Right renal cortex interstitium (tissue), 3 donors: ENCODE data around the gene NUMA1. TPM values are rescaled to one million over a fixed set of nuclear protein-coding genes. Genes with fewer than 3 reads are reported as not detected.

Experiments
- DNase-seq, 3 donors: peaks; one replicate each; pipeline ENCODE4 v3.0.0-alpha.2; 2013; ENCODE audit warnings: low read depth in 3 of 3, low spot score in 2 of 3
- polyA plus RNA-seq, 3 donors: library from polyadenylated mRNA; unstranded; fragments of 120-200 nt; gene quantifications; one replicate each; pipeline ENCODE4 v1.2.1, GENCODE V29; 2013; ENCODE audit not compliant: insufficient read length in 3 of 3

Gene NUMA1
- polyA plus RNA-seq, 3 donors, result 234 to 252 (median 235) TPM

- no peak for DNase-seq
Observed at GRCh38 chr11:72069200-72069599, 11.1 kb downstream of the NUMA1 start.

- DNase-seq, result no peak
Observed at GRCh38 chr11:72067676-72068075, 12.7 kb downstream of the NUMA1 start.

GRCh38 chr11:72067266-72067665 lies 13.1 kb downstream of the NUMA1 start:
- no peak for DNase-seq

- DNase-seq, result no peak
Observed at GRCh38 chr11:72066855-72067254, 13.5 kb downstream of the NUMA1 start.

- no peak for DNase-seq
Observed at GRCh38 chr11:72061739-72062396, 18.5 kb downstream of the NUMA1 start.

- no peak for DNase-seq
Observed at GRCh38 chr11:72058416-72059034, 21.8 kb downstream of the NUMA1 start.

- DNase-seq, result no peak
Observed at GRCh38 chr11:72048766-72049460, 31.4 kb downstream of the NUMA1 start.

- DNase-seq, result peak in 1 of 3 donors; percentile 41
Observed at GRCh38 chr11:72045849-72046248, 34.5 kb downstream of the NUMA1 start.

GRCh38 chr11:72042064-72042745 lies 38.1 kb downstream of the NUMA1 start:
- no peak for DNase-seq

- peak in 2 of 3 donors; percentile 53 to 62 for DNase-seq
Observed at GRCh38 chr11:72041364-72042063, 38.8 kb downstream of the NUMA1 start.

GRCh38 chr11:72040491-72041363 lies 39.6 kb downstream of the NUMA1 start:
- DNase-seq, result peak; percentile 94 to 96 (median 94)

GRCh38 chr11:72039856-72040401 lies 40.4 kb downstream of the NUMA1 start:
- no peak for DNase-seq

GRCh38 chr11:72039031-72039855 lies 41.1 kb downstream of the NUMA1 start:
- peak in 1 of 3 donors; percentile 38 for DNase-seq

GRCh38 chr11:72038491-72038890 lies 41.9 kb downstream of the NUMA1 start:
- DNase-seq, result no peak

GRCh38 chr11:72037554-72038311 lies 42.6 kb downstream of the NUMA1 start:
- no peak for DNase-seq

- no peak for DNase-seq
Observed at GRCh38 chr11:72036687-72037086, 43.7 kb downstream of the NUMA1 start.

GRCh38 chr11:72030472-72031045 lies 49.8 kb downstream of the NUMA1 start:
- DNase-seq, result no peak
